ENCODE data around the gene SORCS1. TPM values are rescaled to one million over a fixed set of nuclear protein-coding genes. Genes with fewer than 3 reads are reported as not detected.

The SORCS1 gene
- total and polyA plus RNA-seq, 2 donors from 2014 or later: 0.76 to 2.4 TPM

DNA sequence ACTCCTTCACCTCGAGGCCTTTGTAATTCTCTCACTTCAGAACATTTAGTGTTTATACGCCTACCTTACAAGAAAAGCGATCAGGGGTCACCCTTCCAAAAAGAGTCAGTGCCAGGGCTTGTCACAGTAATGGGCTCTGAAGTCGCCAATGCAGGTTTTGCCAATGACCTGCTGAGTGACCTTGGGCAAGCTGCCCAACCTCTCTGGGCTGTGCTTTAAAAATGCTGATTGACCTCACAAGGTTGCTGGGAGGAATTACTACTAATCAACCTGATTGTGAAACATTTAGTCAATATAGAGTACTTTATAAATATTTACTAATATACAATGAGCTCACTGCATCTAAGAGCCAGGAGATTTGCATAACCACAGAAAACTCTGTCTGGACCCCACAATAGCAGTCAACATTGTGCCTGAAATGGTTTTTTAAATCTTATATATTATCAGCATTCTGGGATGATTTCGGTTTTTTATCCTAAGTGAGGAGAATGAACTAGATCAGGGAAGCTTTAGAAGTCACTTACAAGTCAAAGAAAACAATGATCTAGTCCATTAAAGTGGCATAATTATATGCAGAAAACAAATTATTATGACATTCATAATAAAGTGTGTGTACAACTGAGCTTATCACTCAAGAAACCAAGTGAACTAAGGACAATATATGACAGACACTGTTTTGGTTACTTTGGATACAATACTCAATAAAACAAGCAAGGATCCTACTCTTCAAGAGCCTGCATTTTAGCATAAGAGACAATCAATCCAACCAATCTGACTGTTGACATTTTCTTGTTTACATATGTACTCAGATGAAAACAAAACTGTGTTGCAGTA, 290.5 kb downstream of the SORCS1 start:
- Histone ChIP-seq H3K27ac (ENCODE audit: low read depth in 2 of 2, low read length in 2 of 2) (no peak overlapping the region), H3K9me3 (ENCODE audit: control insufficient read depth in 2 of 3, insufficient read depth in 1 of 3, low read length in 3 of 3) (peaks cover 1 to 9% (median 2%) of the 10 kb centered on the region in 3 donors), H3K9ac (ENCODE audit: low read length in 3 of 3) (no peak overlapping the region), H3K27me3 (ENCODE audit: control insufficient read depth, insufficient read depth, low read length) (no peaks in the 10 kb centered on the region), H3K4me1 (ENCODE audit: control insufficient read depth in 2 of 3, insufficient read depth in 2 of 3, low read depth in 1 of 3, low read length in 3 of 3) (no peaks in the 10 kb centered on the region), H3K4me3 (ENCODE audit: low read length in 3 of 3) (no peak overlapping the region), H3K36me3 (ENCODE audit: control insufficient read depth in 2 of 3, insufficient read depth in 3 of 3, low read length in 3 of 3) (no peaks in the 10 kb centered on the region)
- DNase-seq (no peak), FAIRE-seq (no peak)
- TF ChIP-seq, protein P1, sequence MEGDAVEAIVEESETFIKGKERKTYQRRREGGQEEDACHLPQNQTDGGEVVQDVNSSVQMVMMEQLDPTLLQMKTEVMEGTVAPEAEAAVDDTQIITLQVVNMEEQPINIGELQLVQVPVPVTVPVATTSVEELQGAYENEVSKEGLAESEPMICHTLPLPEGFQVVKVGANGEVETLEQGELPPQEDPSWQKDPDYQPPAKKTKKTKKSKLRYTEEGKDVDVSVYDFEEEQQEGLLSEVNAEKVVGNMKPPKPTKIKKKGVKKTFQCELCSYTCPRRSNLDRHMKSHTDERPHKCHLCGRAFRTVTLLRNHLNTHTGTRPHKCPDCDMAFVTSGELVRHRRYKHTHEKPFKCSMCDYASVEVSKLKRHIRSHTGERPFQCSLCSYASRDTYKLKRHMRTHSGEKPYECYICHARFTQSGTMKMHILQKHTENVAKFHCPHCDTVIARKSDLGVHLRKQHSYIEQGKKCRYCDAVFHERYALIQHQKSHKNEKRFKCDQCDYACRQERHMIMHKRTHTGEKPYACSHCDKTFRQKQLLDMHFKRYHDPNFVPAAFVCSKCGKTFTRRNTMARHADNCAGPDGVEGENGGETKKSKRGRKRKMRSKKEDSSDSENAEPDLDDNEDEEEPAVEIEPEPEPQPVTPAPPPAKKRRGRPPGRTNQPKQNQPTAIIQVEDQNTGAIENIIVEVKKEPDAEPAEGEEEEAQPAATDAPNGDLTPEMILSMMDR (IDR thresholded peaks at IDR 0.05; ENCODE audit: borderline replicate concordance, extremely low read depth, insufficient read depth): no peak
- intact Hi-C loops (cut with DNase I): no loop called here

DNA sequence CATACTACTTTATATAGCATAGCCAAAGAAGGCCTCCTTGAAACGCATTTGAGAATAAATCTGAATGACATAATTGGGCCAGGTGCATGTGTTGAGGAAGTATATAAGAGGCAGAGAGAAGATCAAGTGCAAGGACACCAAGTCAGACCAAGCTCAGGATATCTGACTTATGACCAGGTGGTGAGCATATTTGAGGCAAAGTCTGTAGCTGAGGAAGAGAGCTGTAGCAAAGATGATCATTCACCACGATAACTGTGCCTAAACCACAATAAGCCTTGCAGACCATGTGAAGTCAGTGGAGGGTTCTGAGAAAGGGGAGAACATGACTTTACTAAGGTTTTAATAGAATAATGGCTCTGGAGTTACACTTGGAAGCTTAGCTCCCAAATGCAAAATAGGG, 292.3 kb downstream of the SORCS1 start:
- FAIRE-seq (no peak), DNase-seq (no peak)
- no peaks in the 10 kb centered on the region for H3K36me3 ChIP-seq (ENCODE audit: control insufficient read depth in 2 of 3, insufficient read depth in 3 of 3, low read length in 3 of 3)
- no peak overlapping the region for H3K9ac ChIP-seq (ENCODE audit: low read length in 3 of 3)
- intact Hi-C loops (cut with DNase I): no loop called here
- H3K27me3 ChIP-seq (ENCODE audit: control insufficient read depth, insufficient read depth, low read length): no peaks in the 10 kb centered on the region
- H3K9me3 ChIP-seq (ENCODE audit: control insufficient read depth in 2 of 3, insufficient read depth in 1 of 3, low read length in 3 of 3): peaks cover 1 to 9% (median 2%) of the 10 kb centered on the region in 3 donors
- no peak overlapping the region for H3K27ac ChIP-seq (ENCODE audit: low read depth in 2 of 2, low read length in 2 of 2)
- no peaks in the 10 kb centered on the region for H3K4me1 ChIP-seq (ENCODE audit: control insufficient read depth in 2 of 3, insufficient read depth in 2 of 3, low read depth in 1 of 3, low read length in 3 of 3)
- TF ChIP-seq, protein P1 (IDR thresholded peaks at IDR 0.05; ENCODE audit: borderline replicate concordance, extremely low read depth, insufficient read depth): no peak
- H3K4me3 ChIP-seq (ENCODE audit: low read length in 3 of 3): no peak overlapping the region

DNA sequence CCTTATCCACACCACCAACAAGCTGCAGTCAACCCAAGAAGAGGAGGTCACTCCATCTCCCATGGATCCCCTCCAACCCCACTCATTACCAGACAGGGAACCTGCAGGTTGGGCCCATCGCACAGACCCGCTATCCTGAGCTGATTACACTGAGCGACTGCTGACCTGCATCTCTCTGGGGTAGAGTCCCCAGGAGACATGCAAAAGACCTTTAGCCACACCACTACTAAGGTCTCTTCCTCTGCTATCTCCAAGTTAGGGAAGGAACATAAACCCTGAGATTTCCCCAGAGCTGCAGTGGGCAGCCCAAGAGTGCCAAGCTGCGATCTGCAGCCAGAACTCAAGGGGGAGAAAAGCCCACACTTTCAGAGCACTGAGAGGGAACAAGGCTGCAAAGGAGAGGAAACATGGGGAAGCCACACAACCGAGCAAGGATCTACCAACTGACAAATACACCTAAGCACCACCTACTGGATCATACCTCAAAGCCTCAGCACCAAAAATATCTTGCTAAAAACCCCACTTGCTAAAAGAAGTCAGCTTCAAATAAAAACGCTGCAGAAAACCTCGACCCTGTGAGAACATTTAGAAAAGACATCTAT, 298.2 kb downstream of the SORCS1 start:
- no peaks in the 10 kb centered on the region for H3K4me1 ChIP-seq (ENCODE audit: control insufficient read depth in 2 of 3, insufficient read depth in 2 of 3, low read depth in 1 of 3, low read length in 3 of 3)
- no peaks in the 10 kb centered on the region for H3K27me3 ChIP-seq (ENCODE audit: control insufficient read depth, insufficient read depth, low read length)
- peaks cover 0 to 3% (median 1%) of the 10 kb centered on the region in 3 donors for H3K9me3 ChIP-seq (ENCODE audit: control insufficient read depth in 2 of 3, insufficient read depth in 1 of 3, low read length in 3 of 3)
- no peak overlapping the region for H3K9ac ChIP-seq (ENCODE audit: low read length in 3 of 3)
- H3K4me3 ChIP-seq (ENCODE audit: low read length in 3 of 3): no peak overlapping the region
- intact Hi-C loops (cut with DNase I): no loop called here
- DNase-seq (no peak), FAIRE-seq (no peak)
- no peak overlapping the region for H3K27ac ChIP-seq (ENCODE audit: low read depth in 2 of 2, low read length in 2 of 2)
- TF ChIP-seq, protein P1 (IDR thresholded peaks at IDR 0.05; ENCODE audit: borderline replicate concordance, extremely low read depth, insufficient read depth): no peak
- no peaks in the 10 kb centered on the region for H3K36me3 ChIP-seq (ENCODE audit: control insufficient read depth in 2 of 3, insufficient read depth in 3 of 3, low read length in 3 of 3)
